Lower leg skin (tissue), 3 donors: Measurements from ENCODE around the gene ESYT2.

Source experiments
- CTCF ChIP-seq, 3 donors: fragments of 450-650 bp; IDR thresholded peaks; one replicate each; pipeline ENCODE4 v1.5.1; 2016; ENCODE audit warnings: antibody characterized with exemption in 3 of 3, mild to moderate bottlenecking in 3 of 3, moderate library complexity in 2 of 3
- POLR2A ChIP-seq, 2 donors: fragments of 450-650 bp; IDR thresholded peaks; one replicate each; pipeline ENCODE4 v1.6.1; 2016 to 2017; ENCODE audit warnings: antibody characterized with exemption in 2 of 2, mild to moderate bottlenecking in 1 of 2, moderate library complexity in 1 of 2

GRCh38 chr7:158861936-158862704 lies 32.8 kb upstream of the ESYT2 start:
- TF ChIP-seq CTCF (IDR thresholded peaks at IDR 0.05) (no peak), POLR2A (IDR thresholded peaks at IDR 0.05) (no peak)
